ENCODE data around the gene CPN1. TPM values are rescaled to one million over a fixed set of nuclear protein-coding genes. Genes with fewer than 3 reads are reported as not detected.

Gene CPN1
- total RNA-seq, 1 donor from 2014 or later = not detected

GRCh38 chr10:99995713-99996112 lies 86.0 kb downstream of the CPN1 start:
- no peak for TF ChIP-seq CTCF (IDR thresholded peaks at IDR 0.05; ENCODE audit: insufficient read depth, low read length, poor library complexity, severe bottlenecking)
- H3K4me3 ChIP-seq (ENCODE audit: low read depth, low read length) = no peak overlapping the region
- H3K36me3 ChIP-seq (ENCODE audit: control insufficient read depth, insufficient read depth, low read length) = no peaks in the 10 kb centered on the region
- no peaks in the 10 kb centered on the region for H3K27me3 ChIP-seq (ENCODE audit: control insufficient read depth, insufficient read depth, low read length)
- DNase-seq (ENCODE audit: low read depth) = no peak

- Histone ChIP-seq H3K27me3 (ENCODE audit: control insufficient read depth, insufficient read depth, low read length) (no peaks in the 10 kb centered on the region), H3K4me3 (ENCODE audit: low read depth, low read length) (no peak overlapping the region), H3K36me3 (ENCODE audit: control insufficient read depth, insufficient read depth, low read length) (no peaks in the 10 kb centered on the region)
- no peak for TF ChIP-seq CTCF (IDR thresholded peaks at IDR 0.05; ENCODE audit: insufficient read depth, low read length, poor library complexity, severe bottlenecking)
- DNase-seq (ENCODE audit: low read depth) = no peak
Observed at GRCh38 chr10:99995269-99995668, 86.4 kb downstream of the CPN1 start.

DNA sequence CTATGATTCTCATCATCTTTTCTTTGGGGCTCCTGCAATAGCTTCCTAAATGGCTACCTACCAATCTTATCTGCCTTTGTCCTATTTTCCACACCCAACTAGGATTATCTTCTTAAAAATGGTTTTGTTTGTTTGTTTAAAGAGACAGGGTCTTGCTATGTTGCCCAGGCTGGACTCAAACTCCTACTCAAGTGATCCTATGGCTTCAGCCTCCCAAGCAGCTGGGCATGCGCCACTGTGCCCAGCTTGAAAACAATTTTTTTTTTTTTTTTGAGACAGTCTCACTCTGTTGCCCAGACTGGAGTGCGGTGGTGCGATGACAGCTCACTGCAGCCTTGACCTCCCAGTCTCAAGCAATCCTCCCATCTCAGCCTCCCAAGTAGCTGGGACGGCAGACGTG lies 86.9 kb downstream of the CPN1 start:
- no peak for DNase-seq (ENCODE audit: low read depth)
- Histone ChIP-seq H3K4me3 (ENCODE audit: low read depth, low read length) (no peak overlapping the region), H3K36me3 (ENCODE audit: control insufficient read depth, insufficient read depth, low read length) (no peaks in the 10 kb centered on the region), H3K27me3 (ENCODE audit: control insufficient read depth, insufficient read depth, low read length) (no peaks in the 10 kb centered on the region)
- no peak for TF ChIP-seq CTCF (IDR thresholded peaks at IDR 0.05; ENCODE audit: insufficient read depth, low read length, poor library complexity, severe bottlenecking)

GRCh38 chr10:99993701-99994689 lies 87.7 kb downstream of the CPN1 start:
- no peak overlapping the region for H3K4me3 ChIP-seq (ENCODE audit: low read depth, low read length)
- no peaks in the 10 kb centered on the region for H3K27me3 ChIP-seq (ENCODE audit: control insufficient read depth, insufficient read depth, low read length)
- no peaks in the 10 kb centered on the region for H3K36me3 ChIP-seq (ENCODE audit: control insufficient read depth, insufficient read depth, low read length)
- TF ChIP-seq CTCF (IDR thresholded peaks at IDR 0.05; ENCODE audit: insufficient read depth, low read length, poor library complexity, severe bottlenecking) = no peak
- no peak for DNase-seq (ENCODE audit: low read depth)

Other genes starting within 250 kb of the CPN1 start
- gene DNMBP, start 71.9 kb downstream of the CPN1 start, total RNA-seq = 15.3 and 16.5 TPM in 2 replicates
- 10.3 and 17.7 TPM in 2 replicates for gene ERLIN1, start 104.2 kb upstream of the CPN1 start, total RNA-seq
- gene CHUK, start 147.7 kb upstream of the CPN1 start, total RNA-seq = 19.7 and 25.9 TPM in 2 replicates
- 28.0 and 33.9 TPM in 2 replicates for gene CWF19L1, start 185.8 kb upstream of the CPN1 start, total RNA-seq
- gene BLOC1S2, start 204.8 kb upstream of the CPN1 start, total RNA-seq = 81.7 and 92.8 TPM in 2 replicates
- not detected in 2 replicates for gene PKD2L1, start 248.4 kb upstream of the CPN1 start, total RNA-seq